Endometrial microvascular endothelial cells (primary cell): ENCODE measurements around the gene HSD17B14. TPM values are rescaled to one million over a fixed set of nuclear protein-coding genes. Genes with fewer than 3 reads are reported as not detected.

ENCODE experiments used
- in situ Hi-C: cut with HindIII; loops from 2 replicates; pipeline ENCODE4 v1.10.0; 2017; ENCODE audit warnings: low sequenced_read_pairs, low pct_unique_long_range_greater_than_20kb; ENCODE audit errors: inconsistent ontology term
- total RNA-seq: library from RNA; depleted of rRNA; stranded (reverse); fragments of >200 nt; gene quantifications from one replicate; pipeline ENCODE4 v1.2.3, GENCODE V29; 2015; ENCODE audit errors: inconsistent ontology term

Gene HSD17B14
- total RNA-seq, 1 donor from 2014 or later = 4.5 TPM

- in situ Hi-C loops = no loop called here
Observed at GRCh38 chr19:48837051-48837524, 797 bp upstream of the HSD17B14 start.

- in situ Hi-C loops = no loop called here
Observed at GRCh38 chr19:48835734-48836088, 580 bp downstream of the HSD17B14 start.

- in situ Hi-C loops = no loop called here
Observed at GRCh38 chr19:48833977-48834376, 2.3 kb downstream of the HSD17B14 start.

- in situ Hi-C loops = no loop called here
Observed at GRCh38 chr19:48833049-48833448, 3.2 kb downstream of the HSD17B14 start.

- in situ Hi-C loops = no loop called here
Observed at GRCh38 chr19:48830965-48831364, 5.3 kb downstream of the HSD17B14 start.

- in situ Hi-C loops = no loop called here
Observed at GRCh38 chr19:48830088-48830487, 6.2 kb downstream of the HSD17B14 start.

GRCh38 chr19:48826606-48827020 is 9.7 kb downstream of the HSD17B14 start:
- in situ Hi-C loops = no loop called here

GRCh38 chr19:48822514-48822913 is 13.8 kb downstream of the HSD17B14 start:
- in situ Hi-C loops = no loop called here

- in situ Hi-C loops = no loop called here
Observed at GRCh38 chr19:48821633-48822032, 14.7 kb downstream of the HSD17B14 start.

GRCh38 chr19:48819366-48819816 is 16.9 kb downstream of the HSD17B14 start:
- in situ Hi-C loops = no loop called here

GRCh38 chr19:48818234-48818820 is 18.0 kb downstream of the HSD17B14 start:
- in situ Hi-C loops = no loop called here

- in situ Hi-C loops = no loop called here
Observed at GRCh38 chr19:48817585-48818124, 18.6 kb downstream of the HSD17B14 start.

- in situ Hi-C loops = no loop called here
Observed at GRCh38 chr19:48815870-48816501, 20.3 kb downstream of the HSD17B14 start.

GRCh38 chr19:48814895-48815294 is 21.4 kb downstream of the HSD17B14 start:
- in situ Hi-C loops = no loop called here

- in situ Hi-C loops = no loop called here
Observed at GRCh38 chr19:48813123-48813913, 23.0 kb downstream of the HSD17B14 start.

GRCh38 chr19:48812094-48812929 is 24.0 kb downstream of the HSD17B14 start:
- in situ Hi-C loops = no loop called here

GRCh38 chr19:48810151-48810550 is 26.1 kb downstream of the HSD17B14 start:
- in situ Hi-C loops = no loop called here

- in situ Hi-C loops = no loop called here
Observed at GRCh38 chr19:48807590-48808308, 28.5 kb downstream of the HSD17B14 start.
